ENCODE measurements around the gene EEIG1. TPM values are rescaled to one million over a fixed set of nuclear protein-coding genes. Genes with fewer than 3 reads are reported as not detected.
A peak's percentile ranks its signal among the peaks of the same experiment; 100 is the strongest.

The EEIG1 gene
- total RNA-seq, 1 donor: 20.6 TPM

GRCh38 chr9:127938298-127938690 lies 42.5 kb downstream of the EEIG1 start:
- Histone ChIP-seq H3K27me3 (ENCODE audit: insufficient read depth, low read length) (no peaks in the 10 kb centered on the region), H3K36me3 (ENCODE audit: insufficient read depth, low read length) (peaks cover 27% of the 10 kb centered on the region), H3K4me3 (ENCODE audit: insufficient read depth, low read length) (peak overlapping the region; percentile 98), H3K4me2 (ENCODE audit: insufficient read depth, low read length) (peak overlapping the region; percentile 97), H4K20me1 (ENCODE audit: insufficient read depth, low read length) (peaks cover 19% of the 10 kb centered on the region), H3K27ac (ENCODE audit: low read depth, low read length) (no peak overlapping the region), H3K4me1 (ENCODE audit: insufficient read depth, low read length) (peaks cover 32% of the 10 kb centered on the region), H3K9me3 (ENCODE audit: low read depth, low read length) (no peaks in the 10 kb centered on the region), H3K79me2 (ENCODE audit: insufficient read depth, low read length) (peaks cover 42% of the 10 kb centered on the region), H2AFZ (ENCODE audit: low read length) (peak overlapping the region; percentile 91)
- TF ChIP-seq CTCF (IDR thresholded peaks at IDR 0.05; ENCODE audit: extremely low read depth, low read depth, low read length): no peak
- DNase-seq (ENCODE audit: insufficient read length, low spot score, missing footprints): peak; percentile 26

- peaks cover 14% of the 10 kb centered on the region for H4K20me1 ChIP-seq (ENCODE audit: insufficient read depth, low read length)
- no peaks in the 10 kb centered on the region for H3K27me3 ChIP-seq (ENCODE audit: insufficient read depth, low read length)
- peaks cover 21% of the 10 kb centered on the region for H3K36me3 ChIP-seq (ENCODE audit: insufficient read depth, low read length)
- DNase-seq (ENCODE audit: insufficient read length, low spot score, missing footprints): peak; percentile 99
- no peak for TF ChIP-seq CTCF (IDR thresholded peaks at IDR 0.05; ENCODE audit: extremely low read depth, low read depth, low read length)
- peak within 1 kb of the TSS; percentile 98 for H3K4me3 ChIP-seq (ENCODE audit: insufficient read depth, low read length)
- no peaks in the 10 kb centered on the region for H3K9me3 ChIP-seq (ENCODE audit: low read depth, low read length)
- peak within 1 kb of the TSS; percentile 93 for H3K27ac ChIP-seq (ENCODE audit: low read depth, low read length)
- peak within 1 kb of the TSS; percentile 97 for H3K4me2 ChIP-seq (ENCODE audit: insufficient read depth, low read length)
- H2AFZ ChIP-seq (ENCODE audit: low read length): peak within 1 kb of the TSS; percentile 91
- H3K79me2 ChIP-seq (ENCODE audit: insufficient read depth, low read length): peaks cover 47% of the 10 kb centered on the region
- peaks cover 35% of the 10 kb centered on the region for H3K4me1 ChIP-seq (ENCODE audit: insufficient read depth, low read length)
Measured at GRCh38 chr9:127937388-127938297, 43.1 kb downstream of the EEIG1 start, which contains the start of gene DPM2. Gene DPM2 (minus strand): TSS chr9:127937854. CDS start chr9:127937820, 34 bp downstream.

- Histone ChIP-seq H3K27me3 (ENCODE audit: insufficient read depth, low read length) (no peaks in the 10 kb centered on the region), H2AFZ (ENCODE audit: low read length) (peak overlapping the region; percentile 91), H4K20me1 (ENCODE audit: insufficient read depth, low read length) (peaks cover 14% of the 10 kb centered on the region), H3K4me2 (ENCODE audit: insufficient read depth, low read length) (peak overlapping the region; percentile 97), H3K79me2 (ENCODE audit: insufficient read depth, low read length) (peaks cover 47% of the 10 kb centered on the region), H3K9me3 (ENCODE audit: low read depth, low read length) (no peaks in the 10 kb centered on the region), H3K36me3 (ENCODE audit: insufficient read depth, low read length) (peaks cover 15% of the 10 kb centered on the region), H3K27ac (ENCODE audit: low read depth, low read length) (peak overlapping the region; percentile 93), H3K4me1 (ENCODE audit: insufficient read depth, low read length) (peaks cover 32% of the 10 kb centered on the region), H3K4me3 (ENCODE audit: insufficient read depth, low read length) (peak overlapping the region; percentile 98)
- TF ChIP-seq CTCF (IDR thresholded peaks at IDR 0.05; ENCODE audit: extremely low read depth, low read depth, low read length): no peak
- peak; percentile 91 for DNase-seq (ENCODE audit: insufficient read length, low spot score, missing footprints)
Measured at GRCh38 chr9:127937056-127937387, 43.8 kb downstream of the EEIG1 start.

GRCh38 chr9:127936347-127936852 lies 44.4 kb downstream of the EEIG1 start:
- no peak for TF ChIP-seq CTCF (IDR thresholded peaks at IDR 0.05; ENCODE audit: extremely low read depth, low read depth, low read length)
- H3K27ac ChIP-seq (ENCODE audit: low read depth, low read length): peak overlapping the region; percentile 93
- H2AFZ ChIP-seq (ENCODE audit: low read length): no peak overlapping the region
- peaks cover 11% of the 10 kb centered on the region for H3K36me3 ChIP-seq (ENCODE audit: insufficient read depth, low read length)
- H3K79me2 ChIP-seq (ENCODE audit: insufficient read depth, low read length): peaks cover 47% of the 10 kb centered on the region
- H3K27me3 ChIP-seq (ENCODE audit: insufficient read depth, low read length): no peaks in the 10 kb centered on the region
- peak; percentile 43 for DNase-seq (ENCODE audit: insufficient read length, low spot score, missing footprints)
- H3K4me3 ChIP-seq (ENCODE audit: insufficient read depth, low read length): peak overlapping the region; percentile 98
- H3K4me1 ChIP-seq (ENCODE audit: insufficient read depth, low read length): peaks cover 38% of the 10 kb centered on the region
- H4K20me1 ChIP-seq (ENCODE audit: insufficient read depth, low read length): peaks cover 14% of the 10 kb centered on the region
- H3K9me3 ChIP-seq (ENCODE audit: low read depth, low read length): no peaks in the 10 kb centered on the region
- H3K4me2 ChIP-seq (ENCODE audit: insufficient read depth, low read length): peak overlapping the region; percentile 97
